Left renal cortex interstitium (tissue), 4 donors: Measurements from ENCODE around the gene ZBED4. TPM values are rescaled to one million over a fixed set of nuclear protein-coding genes. Genes with fewer than 3 reads are reported as not detected.
"Not testable (repeated sequence)": the region's sequence is repeated elsewhere in the genome, so short reads cannot be mapped to it uniquely, and the experiment has no call there.

Source experiments
- DNase-seq, 4 donors: peaks; one replicate each; pipeline ENCODE4 v3.0.0-alpha.2; 2013; ENCODE audit warnings: low read depth in 4 of 4, low spot score in 2 of 4, missing footprints in 1 of 4
- polyA plus RNA-seq, 4 donors: library from polyadenylated mRNA; unstranded; fragments of 120-200 nt; gene quantifications; one replicate each; pipeline ENCODE4 v1.2.1, GENCODE V29; 2013; ENCODE audit not compliant: insufficient read length in 4 of 4

Gene ZBED4, protein sequence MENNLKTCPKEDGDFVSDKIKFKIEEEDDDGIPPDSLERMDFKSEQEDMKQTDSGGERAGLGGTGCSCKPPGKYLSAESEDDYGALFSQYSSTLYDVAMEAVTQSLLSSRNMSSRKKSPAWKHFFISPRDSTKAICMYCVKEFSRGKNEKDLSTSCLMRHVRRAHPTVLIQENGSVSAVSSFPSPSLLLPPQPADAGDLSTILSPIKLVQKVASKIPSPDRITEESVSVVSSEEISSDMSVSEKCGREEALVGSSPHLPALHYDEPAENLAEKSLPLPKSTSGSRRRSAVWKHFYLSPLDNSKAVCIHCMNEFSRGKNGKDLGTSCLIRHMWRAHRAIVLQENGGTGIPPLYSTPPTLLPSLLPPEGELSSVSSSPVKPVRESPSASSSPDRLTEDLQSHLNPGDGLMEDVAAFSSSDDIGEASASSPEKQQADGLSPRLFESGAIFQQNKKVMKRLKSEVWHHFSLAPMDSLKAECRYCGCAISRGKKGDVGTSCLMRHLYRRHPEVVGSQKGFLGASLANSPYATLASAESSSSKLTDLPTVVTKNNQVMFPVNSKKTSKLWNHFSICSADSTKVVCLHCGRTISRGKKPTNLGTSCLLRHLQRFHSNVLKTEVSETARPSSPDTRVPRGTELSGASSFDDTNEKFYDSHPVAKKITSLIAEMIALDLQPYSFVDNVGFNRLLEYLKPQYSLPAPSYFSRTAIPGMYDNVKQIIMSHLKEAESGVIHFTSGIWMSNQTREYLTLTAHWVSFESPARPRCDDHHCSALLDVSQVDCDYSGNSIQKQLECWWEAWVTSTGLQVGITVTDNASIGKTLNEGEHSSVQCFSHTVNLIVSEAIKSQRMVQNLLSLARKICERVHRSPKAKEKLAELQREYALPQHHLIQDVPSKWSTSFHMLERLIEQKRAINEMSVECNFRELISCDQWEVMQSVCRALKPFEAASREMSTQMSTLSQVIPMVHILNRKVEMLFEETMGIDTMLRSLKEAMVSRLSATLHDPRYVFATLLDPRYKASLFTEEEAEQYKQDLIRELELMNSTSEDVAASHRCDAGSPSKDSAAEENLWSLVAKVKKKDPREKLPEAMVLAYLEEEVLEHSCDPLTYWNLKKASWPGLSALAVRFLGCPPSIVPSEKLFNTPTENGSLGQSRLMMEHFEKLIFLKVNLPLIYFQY
- polyA plus RNA-seq: 10 to 100 TPM; 15.9 to 19.1 (median 17.1) TPM

DNA sequence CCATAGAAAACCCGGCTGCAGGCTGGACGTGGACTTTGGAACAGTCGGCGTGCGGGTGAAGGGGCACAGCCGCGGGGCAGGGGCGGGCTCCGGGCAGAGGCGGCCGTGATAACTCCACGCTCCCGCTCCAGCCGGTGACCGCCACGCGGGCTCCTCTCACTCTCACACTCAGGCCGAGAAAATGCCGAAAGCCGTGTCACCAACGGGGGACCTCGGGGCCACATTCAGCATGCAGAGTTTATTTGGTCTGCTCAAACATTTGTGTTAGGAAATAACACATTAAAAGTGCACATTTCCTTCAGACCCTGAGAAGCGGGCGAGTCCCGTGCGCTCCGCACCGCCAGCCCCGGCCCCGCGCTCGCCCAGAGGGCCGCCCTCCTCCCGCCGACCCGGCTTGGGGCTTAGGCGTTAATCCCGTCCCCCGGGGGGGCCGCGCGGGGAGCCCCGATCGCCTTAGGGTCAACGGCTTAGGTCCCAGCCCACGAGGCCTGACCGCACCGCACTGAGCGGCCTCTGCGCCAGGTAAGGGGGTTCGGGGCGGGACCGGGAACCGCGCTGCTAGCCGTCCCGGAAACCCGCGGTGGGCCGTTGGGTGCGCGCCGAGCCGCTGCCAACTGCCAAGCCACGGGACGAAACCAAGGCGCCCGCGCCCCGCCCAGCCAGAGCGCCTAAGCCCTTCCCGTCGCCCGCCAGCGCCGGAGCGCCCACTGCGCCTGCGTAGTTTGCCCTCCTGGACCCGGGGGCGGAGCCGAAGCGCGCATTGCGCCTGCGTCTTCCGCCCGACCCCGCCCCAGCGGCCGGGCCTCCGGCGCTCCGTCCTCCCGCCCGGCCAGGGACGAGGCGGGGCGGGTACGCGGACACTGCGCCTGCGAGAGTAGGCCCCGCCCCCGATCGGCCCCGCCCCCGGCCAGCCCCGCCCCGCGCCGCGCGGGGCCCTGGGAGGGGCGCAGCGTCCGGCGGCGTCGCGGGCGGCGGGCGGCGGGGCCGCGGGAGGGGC is at the start of gene ZBED4:
Gene ZBED4, plus strand, starts transcription at position 947 of the 997 bp plus-strand sequence. CDS start 29,819 bp downstream, outside the sequence.
- DNase-seq: peak; percentile 82 to 95 (median 92)

DNA sequence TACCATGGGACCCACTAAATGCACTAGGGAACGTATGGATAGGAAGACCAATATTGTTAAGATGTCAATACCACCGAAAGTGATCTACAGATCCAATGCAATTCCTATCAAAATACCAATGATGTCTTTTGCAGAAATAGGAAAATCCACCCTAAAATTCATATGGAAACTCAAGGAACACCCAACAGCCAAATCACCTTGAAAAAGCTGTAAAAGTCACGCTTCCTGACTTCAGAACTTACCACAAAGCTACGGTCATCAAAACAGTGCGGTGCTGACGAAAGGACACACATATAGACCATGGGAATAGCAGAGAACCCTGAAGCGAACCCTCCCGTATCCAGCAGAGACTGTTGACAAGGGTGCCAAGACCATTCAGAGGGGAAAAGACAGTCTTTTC is 46.5 kb upstream of the ZBED4 start:
- no peak for DNase-seq

DNA sequence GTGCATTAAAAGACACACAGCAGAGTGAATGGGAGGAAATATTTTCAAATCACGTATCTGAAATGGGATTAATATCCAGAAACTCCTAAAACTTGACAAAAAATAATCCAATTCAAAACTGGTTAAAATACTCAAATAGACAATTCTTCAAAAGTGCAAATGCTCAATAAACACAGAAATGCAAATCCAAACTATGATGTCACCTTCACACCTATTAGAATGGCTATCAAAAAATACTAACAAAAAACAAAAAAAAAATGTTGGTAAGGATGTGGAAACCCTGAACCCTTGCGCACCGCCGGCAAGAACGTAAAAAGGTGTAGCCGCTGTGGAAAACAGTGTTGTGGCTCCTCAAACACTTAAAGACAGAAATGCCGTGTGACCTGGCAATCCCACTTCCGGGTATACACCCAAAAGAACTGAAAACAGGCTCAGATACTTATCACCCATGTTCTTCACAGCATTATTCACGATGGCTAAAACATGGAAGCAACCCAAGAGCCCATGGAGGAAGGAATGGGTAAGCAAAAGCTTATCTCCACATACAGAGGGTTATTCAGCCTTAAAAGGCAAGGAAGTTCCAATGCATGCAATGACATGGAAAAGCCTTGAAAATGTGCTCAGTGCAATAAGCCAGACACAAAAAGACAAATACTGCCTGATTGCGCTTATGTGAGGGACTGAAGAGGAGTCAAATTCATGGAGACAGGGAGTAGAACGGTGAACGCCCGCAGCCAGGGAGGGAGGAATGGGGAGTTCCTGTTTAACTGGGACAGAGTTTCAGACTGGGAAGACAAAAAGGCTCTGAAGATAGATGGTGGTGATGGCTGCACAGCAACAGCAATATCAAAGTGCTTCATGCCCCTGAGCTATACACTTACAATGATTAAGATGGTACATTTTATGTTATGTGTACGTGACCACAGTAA is 45.6 kb upstream of the ZBED4 start:
- no peak for DNase-seq

DNA sequence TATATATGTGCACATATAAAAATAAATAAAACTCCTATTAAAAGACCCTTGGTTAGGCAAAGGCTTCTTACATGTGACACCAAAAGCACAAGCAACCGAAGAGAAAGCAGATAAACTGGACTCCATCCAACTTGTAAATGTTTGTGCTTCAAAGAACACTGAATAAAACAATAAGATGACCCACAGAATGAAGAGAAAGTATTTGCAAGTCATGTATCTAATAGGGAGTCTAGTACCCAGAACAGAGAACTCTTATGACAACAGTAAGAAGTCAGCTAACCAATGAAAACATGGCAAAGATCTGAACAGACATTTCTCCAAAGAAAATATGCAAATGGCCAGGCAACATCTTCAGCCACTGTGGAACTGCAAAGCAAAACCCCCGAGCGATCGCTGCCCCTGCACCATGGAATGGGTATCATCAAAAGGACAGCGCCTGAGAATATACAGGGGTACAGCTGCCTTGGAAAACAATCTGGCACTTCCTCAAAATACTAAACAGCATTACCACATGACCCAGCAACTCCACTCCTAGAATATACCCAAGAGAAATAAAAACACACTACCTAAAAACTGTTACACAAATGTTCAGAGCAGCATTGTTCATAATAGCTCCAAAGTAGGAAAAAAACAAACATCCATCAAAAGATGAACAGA is 43.2 kb upstream of the ZBED4 start:
- DNase-seq: no peak

DNA sequence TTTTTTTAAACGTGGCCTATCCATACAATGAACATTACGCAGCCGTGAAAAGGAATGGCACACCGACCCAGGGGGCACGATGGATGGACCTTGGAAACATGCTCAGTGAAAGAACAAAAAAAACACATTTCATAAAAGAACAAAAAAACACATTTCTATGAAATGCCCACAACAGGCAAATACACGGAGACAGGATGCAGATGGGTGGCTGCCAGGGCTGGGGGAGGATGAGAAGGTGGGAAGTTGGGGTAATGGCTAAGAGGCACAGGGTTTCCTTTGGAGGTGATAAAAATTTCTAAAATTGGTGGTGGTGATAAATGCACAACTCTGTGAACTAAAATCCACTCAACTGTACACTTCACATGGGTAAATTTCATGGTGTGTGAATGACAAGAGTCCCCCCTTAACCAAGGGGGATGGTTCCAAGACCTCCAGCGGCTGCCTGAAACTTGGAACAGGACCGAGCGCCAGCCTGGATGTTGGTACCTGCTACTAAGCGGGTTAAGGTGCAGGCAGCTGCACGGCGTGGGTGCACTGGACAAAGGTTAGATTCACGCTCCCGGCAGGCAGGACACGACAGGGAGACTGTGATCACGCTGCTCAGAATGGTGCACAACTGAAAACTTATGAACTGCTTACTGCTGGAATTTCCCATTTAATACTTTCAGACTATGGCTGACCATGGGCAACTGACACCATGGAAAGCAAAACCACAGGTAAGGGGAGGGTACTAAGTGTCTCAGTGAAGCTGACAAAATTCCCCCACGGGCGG is 42.4 kb upstream of the ZBED4 start:
- DNase-seq: no peak

DNA sequence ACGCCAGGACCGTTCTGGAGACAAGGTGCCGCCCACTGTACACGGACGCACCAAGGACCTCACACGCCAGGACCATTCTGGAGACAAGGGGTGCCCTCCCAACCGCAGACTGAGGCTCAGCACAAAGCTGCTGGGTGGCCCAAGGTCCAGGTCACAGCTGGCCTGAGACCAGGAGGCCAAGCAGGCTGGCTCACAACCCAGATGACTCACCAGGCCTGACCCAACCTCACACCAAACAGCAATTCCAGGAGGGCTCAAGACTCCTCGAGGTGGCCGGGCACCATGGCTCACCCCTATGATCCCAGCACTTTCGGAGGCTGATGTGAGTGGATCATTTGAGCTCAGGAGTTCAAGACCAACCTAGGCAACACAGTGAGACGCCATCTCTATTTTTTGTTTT is 40.8 kb upstream of the ZBED4 start:
- no peak for DNase-seq

DNA sequence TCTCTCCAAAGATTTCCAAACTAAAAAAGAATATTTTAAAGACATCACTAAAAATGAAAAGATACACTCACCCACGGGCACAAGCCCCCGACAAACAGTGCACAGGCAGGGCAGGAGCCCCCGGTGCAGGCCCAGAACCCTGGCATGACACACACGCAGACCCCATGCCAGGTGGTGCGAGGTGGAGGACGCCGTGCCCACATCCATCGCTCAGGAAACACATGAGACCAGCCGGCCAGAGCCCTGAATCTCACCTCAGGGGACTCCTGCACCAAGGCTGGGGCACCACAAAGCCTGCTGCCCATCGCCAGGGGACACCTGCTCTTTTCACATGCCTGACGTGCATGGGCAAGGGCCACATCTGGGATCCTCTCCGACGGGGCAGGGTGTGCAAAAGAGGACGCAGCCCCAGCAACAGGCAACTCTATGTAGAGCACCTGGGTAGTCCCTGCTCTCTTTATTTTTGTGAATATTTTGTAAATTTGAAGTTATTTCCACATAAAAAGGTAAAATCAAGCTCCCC is 39.4 kb upstream of the ZBED4 start:
- DNase-seq: no peak

DNA sequence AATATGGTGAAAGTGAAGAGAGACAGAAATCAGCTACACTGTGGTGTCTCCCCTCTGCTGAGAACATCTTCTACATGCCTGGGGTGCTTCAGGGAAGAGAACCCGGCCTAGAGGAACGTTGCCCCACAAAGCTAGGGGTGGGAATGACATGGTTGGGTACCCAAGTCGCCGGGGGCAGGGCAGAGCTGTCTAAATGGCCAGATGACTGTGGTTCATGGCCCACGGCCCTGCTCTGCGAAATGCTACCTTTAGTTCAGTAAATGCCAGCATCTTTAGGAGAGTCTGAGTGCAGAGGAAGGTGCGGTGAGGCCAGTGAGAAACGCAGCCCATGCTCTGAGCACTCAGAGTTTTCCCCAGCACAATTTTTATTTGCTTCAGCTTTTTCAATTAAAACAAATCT is 38.8 kb upstream of the ZBED4 start:
- no peak for DNase-seq

DNA sequence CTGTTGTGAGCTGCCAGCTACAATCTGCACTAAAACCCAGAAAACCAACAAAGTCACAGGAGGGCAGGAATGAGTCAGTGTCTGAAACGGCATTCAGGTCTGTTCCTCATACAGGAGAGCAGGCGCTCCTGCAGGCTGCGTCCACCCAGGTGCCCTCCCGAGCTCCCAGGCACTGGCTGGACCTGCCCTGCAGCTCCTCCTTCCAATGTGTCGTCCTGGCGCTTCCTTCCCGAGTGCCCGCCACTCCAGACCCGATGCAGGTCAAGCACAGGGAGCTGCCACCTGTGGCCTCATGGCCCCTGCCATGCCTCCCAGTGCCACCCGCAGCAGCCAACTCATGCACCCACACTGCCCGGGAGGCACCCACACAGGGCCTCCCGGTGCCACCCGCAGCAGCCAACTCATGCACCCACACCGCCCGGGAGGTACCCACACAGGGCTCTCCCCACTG is 38.0 kb upstream of the ZBED4 start:
- no peak for DNase-seq

DNA sequence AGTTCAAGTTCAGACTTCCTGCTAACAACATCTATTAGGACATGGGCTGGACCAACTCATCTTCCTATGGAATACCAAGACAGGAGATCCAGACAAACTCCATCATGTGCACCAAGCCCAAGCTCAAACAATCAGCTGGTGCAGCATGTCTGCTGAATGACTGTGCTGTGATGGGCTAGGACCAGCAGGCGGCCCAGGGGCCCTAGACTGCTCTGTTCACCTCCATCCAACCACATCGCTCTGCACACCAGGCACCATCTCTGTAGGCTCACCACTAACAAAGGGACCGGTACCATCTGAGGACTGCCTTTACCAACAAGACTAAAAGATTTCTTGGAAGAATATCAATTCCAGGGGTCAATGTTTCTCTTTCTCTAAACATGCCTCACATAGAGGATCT is 36.3 kb upstream of the ZBED4 start:
- no peak for DNase-seq

DNA sequence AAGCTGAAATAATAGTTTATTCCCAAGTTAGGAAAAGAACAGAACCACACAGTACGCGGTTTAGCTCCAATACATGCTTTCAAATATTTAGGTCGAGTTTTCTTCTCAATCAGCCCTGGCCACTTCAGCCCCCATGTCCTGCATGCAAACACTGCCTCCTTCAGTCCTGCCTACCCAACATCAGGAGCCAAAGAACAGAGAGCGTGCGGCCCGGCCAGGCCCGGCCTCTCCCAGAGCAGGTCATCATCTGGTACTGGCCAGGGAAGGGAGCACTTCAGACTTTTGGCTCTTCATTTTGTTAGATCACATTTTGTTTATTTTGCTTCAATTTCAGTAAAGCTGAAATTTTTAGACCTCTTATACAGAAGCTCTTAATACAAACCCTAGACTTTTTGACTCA is 32.7 kb upstream of the ZBED4 start:
- DNase-seq: no peak

DNA sequence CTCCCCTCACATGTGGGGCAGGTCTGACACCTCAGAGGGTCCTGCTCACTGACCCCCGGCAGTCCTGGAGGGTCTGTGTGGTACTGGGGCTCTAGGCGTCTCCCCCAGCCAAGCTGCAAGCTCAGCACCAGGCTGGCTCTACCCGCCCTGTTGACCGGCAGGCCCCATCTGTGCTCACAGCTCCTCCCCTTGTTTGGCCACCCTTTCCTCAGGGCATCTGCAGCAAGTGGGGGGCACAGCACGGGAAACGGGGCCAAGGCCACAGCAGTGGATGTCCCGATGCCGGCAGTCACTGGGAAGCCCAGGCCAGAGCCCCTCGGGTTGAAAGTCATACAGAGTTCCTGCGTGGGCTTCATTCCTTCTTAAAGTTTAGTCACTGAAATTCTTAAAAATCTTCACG is 31.9 kb upstream of the ZBED4 start:
- DNase-seq: not testable (repeated sequence)

DNA sequence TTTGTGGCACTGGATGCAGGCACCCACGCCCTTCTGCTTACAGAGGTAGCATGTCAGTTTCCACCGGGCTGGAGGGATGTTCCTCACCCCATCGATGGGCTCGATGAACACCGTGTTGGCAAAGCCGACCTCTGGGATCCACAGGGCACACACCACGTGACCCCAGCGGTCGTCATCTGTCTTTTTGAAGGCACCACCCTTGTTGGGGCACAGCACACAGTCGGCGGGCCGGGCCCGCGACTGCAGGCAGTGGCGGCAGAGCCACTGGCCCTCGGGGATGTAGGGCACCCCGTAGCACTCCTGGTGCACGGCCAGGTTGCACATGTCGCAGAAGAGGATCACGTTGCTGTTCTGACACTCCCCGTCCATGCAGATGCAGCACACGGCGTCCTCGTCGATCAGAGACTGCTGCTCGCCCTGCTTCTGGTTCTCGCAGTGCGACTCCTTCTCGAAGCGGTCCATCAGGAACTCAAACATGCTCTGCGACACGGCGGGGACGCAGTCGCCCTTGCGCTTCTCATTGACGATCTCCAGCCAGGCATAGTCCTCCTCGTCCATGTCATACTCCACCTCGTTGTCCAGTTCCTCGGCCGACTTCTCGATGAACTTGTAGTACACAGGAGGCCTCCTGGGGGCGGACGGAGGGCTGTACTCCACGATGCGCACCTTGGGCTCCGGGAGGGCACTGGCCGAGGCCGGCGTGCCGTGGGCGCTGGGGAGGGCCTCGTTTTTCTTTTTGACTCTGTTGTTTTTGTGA is 30.2 kb upstream of the ZBED4 start:
- DNase-seq: no peak

DNA sequence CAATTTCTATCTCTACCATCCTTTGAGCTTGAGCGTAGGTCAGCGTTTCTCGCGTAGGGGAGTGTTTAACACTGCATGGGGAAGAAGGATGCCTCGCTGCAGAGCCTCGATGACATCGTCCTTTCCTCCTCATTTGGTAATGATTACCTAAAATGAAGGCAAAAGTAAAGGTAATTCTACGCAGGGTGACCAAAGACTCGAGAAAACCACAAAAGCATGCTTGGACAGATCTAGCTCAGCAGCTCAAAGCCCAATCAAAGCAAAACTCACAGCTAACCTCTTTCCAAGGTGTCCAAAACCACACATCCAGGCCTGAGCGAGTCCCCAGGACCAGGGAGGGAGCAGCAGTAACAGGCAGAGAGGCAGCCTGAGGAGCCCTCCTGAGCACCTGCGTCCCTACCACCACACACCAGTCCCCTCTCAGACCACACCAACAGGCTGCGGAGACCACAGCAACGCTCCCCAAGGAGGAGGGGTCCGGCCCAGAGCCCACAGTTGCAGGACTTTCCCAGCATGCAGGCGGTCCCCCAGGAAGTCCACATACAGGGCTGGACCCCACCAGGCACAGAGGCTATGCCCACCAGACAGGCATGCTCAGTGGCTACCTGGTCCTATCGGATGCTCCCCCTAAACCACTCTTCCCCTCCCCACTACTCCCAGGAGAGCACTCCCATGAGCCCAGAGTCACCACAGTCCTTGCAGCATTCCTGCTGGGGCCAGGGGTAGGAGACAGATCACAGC is 29.3 kb upstream of the ZBED4 start:
- DNase-seq: no peak

DNA sequence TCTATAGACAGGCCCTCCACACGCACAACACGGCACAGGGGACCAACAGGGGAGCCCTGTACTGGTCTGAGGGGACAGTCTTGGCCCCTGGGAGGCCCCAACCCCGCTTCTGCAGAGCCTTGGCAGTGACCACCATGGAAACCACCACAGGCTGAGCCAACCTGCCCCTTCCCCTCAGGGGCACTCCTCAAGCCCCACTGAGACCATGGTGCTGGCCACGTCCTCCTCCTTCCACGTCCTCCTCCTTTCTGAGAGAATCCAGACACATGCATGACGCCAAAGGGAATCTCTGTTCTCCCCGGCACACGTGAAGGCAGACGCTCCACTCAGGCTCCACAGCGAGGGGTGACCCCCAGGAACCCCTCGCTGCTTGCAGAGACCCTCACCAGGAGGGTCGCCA is 28.7 kb upstream of the ZBED4 start:
- no peak for DNase-seq

DNA sequence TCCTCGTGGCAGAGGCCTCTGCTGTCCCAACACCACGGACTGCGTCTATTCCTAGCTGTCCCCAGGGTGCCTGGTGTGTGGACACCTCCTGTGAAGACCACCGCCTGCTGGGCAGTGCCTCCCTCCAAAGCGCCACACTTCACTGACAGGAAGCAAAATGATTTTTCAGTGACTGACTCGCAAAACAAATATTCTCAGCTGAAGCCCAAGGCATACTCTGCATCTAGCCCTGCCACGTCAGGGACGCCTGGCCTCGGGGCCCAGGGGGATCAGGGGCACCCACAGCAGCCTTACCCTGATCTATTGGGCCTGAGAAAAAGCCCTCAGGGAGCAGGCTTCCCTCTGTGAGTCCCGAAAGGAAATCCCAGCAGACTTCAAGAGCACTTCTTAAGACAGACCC is 28.2 kb upstream of the ZBED4 start:
- no peak for DNase-seq
